Activated CD4-positive, alpha-beta T cell treated with anti-CD3 and anti-CD28 coated beads for 24 hours (primary cell): ENCODE measurements around the gene ARHGAP10.
"Not testable (repeated sequence)": the region's sequence is repeated elsewhere in the genome, so short reads cannot be mapped to it uniquely, and the experiment has no call there.

Source experiments
- DNase-seq, 2 donors: peaks; one replicate each; pipeline ENCODE4 v3.0.0-alpha.2; 2020; ENCODE audit warnings: low read depth in 2 of 2

ARHGAP10 gene

GRCh38 chr4:148064451-148064850 is 332.6 kb downstream of the ARHGAP10 start:
- no peak for DNase-seq

GRCh38 chr4:148065075-148065474 is 333.2 kb downstream of the ARHGAP10 start:
- DNase-seq: no peak

GRCh38 chr4:148067301-148067916 is 335.5 kb downstream of the ARHGAP10 start:
- DNase-seq: no peak

GRCh38 chr4:148068065-148068911 is 336.4 kb downstream of the ARHGAP10 start:
- no peak for DNase-seq

- no peak for DNase-seq
Observed at GRCh38 chr4:148069086-148069894, 337.4 kb downstream of the ARHGAP10 start.

- no peak for DNase-seq
Observed at GRCh38 chr4:148069895-148070178, 337.9 kb downstream of the ARHGAP10 start.

- no peak for DNase-seq
Observed at GRCh38 chr4:148071009-148071408, 339.1 kb downstream of the ARHGAP10 start.

GRCh38 chr4:148072789-148073188 is 340.9 kb downstream of the ARHGAP10 start:
- no peak for DNase-seq

- DNase-seq: no peak
Observed at GRCh38 chr4:148073349-148073748, 341.5 kb downstream of the ARHGAP10 start.

GRCh38 chr4:148074462-148074861 is 342.6 kb downstream of the ARHGAP10 start:
- DNase-seq: no peak

- no peak for DNase-seq
Observed at GRCh38 chr4:148075438-148075837, 343.6 kb downstream of the ARHGAP10 start.

- no peak for DNase-seq
Observed at GRCh38 chr4:148076964-148077363, 345.1 kb downstream of the ARHGAP10 start.

GRCh38 chr4:148077581-148077980 is 345.7 kb downstream of the ARHGAP10 start:
- DNase-seq: no peak

GRCh38 chr4:148078061-148078460 is 346.2 kb downstream of the ARHGAP10 start:
- DNase-seq: no peak

- DNase-seq: no peak
Observed at GRCh38 chr4:148079961-148080360, 348.1 kb downstream of the ARHGAP10 start.

GRCh38 chr4:148081267-148081666 is 349.4 kb downstream of the ARHGAP10 start:
- no peak for DNase-seq

GRCh38 chr4:148081745-148082144 is 349.9 kb downstream of the ARHGAP10 start:
- DNase-seq: no peak

- DNase-seq: not testable (repeated sequence)
Observed at GRCh38 chr4:148083073-148083472, 351.2 kb downstream of the ARHGAP10 start.

- DNase-seq: no peak
Observed at GRCh38 chr4:148089624-148090023, 357.7 kb downstream of the ARHGAP10 start.

GRCh38 chr4:148090029-148090428 is 358.1 kb downstream of the ARHGAP10 start:
- no peak for DNase-seq

GRCh38 chr4:148090503-148091476 is 358.9 kb downstream of the ARHGAP10 start:
- DNase-seq: no peak
